Breast epithelium (tissue), 3 donors: ENCODE measurements around the gene C18orf54.

ENCODE experiments used
- POLR2A ChIP-seq: fragments of 450-650 bp; IDR thresholded peaks from one replicate; pipeline ENCODE4 v1.6.1; 2016; ENCODE audit warnings: antibody characterized with exemption, mild to moderate bottlenecking, moderate library complexity
- POLR2AphosphoS5 ChIP-seq, 3 donors: sonication (generic); formaldehyde crosslinking; IDR thresholded peaks; one replicate each; pipeline ENCODE4 v1.6.1; 2017; ENCODE audit warnings: antibody characterized with exemption in 3 of 3
- TF ChIP-seq, protein P1 (sequence below), 3 donors: fragments of 450-650 bp; IDR thresholded peaks; one replicate each; pipeline ENCODE4 v1.5.1; 2016 to 2017; ENCODE audit warnings: antibody characterized with exemption in 3 of 3, mild to moderate bottlenecking in 3 of 3, moderate library complexity in 3 of 3

DNA sequence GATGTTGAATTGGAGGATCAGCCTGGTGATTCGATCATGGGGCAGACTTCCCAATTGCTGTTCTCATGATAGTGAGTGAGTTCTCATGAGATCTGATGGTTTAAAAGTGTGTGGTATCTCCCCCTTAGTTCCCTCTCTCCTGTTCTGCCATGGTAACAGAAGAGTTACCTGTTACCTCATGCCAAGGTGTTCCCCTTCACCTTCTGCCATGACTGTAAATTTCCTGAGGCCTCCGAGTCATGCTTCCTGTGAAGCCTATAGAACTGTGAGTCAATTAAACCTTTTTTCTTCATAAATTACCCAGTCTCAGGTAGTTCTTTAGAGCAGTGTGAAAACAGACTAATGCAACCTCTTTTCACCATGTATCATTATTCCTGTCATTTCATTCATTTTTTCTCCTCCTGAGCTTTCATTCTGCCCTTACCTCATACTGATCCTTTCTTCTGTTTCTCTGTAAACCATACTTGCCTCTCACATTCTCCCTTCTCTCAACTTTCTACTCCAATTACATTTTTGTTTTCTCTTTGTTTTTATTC is 22.0 kb upstream of the C18orf54 start:
- TF ChIP-seq, protein P1, sequence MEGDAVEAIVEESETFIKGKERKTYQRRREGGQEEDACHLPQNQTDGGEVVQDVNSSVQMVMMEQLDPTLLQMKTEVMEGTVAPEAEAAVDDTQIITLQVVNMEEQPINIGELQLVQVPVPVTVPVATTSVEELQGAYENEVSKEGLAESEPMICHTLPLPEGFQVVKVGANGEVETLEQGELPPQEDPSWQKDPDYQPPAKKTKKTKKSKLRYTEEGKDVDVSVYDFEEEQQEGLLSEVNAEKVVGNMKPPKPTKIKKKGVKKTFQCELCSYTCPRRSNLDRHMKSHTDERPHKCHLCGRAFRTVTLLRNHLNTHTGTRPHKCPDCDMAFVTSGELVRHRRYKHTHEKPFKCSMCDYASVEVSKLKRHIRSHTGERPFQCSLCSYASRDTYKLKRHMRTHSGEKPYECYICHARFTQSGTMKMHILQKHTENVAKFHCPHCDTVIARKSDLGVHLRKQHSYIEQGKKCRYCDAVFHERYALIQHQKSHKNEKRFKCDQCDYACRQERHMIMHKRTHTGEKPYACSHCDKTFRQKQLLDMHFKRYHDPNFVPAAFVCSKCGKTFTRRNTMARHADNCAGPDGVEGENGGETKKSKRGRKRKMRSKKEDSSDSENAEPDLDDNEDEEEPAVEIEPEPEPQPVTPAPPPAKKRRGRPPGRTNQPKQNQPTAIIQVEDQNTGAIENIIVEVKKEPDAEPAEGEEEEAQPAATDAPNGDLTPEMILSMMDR (IDR thresholded peaks at IDR 0.05), result no peak
- TF ChIP-seq POLR2AphosphoS5 (IDR thresholded peaks at IDR 0.05) (no peak), POLR2A (no peak)
